Esophagus squamous epithelium (tissue), 4 donors: ENCODE data around the gene CEACAM8.

ENCODE experiments used
- CTCF ChIP-seq, 6 experiments: fragments of 450-650 bp in 4 of 6; fragments of 200-600 bp in 2 of 6; sonication (generic) in 2 of 6; IDR thresholded peaks; one replicate each; pipeline ENCODE4 v1.5.1; 2016 to 2019; ENCODE audit warnings: antibody characterized with exemption in 6 of 6, mild to moderate bottlenecking in 4 of 6, moderate library complexity in 4 of 6
- POLR2A ChIP-seq, 4 donors: fragments of 450-650 bp; IDR thresholded peaks; one replicate each; pipeline ENCODE4 v1.6.1; 2017; ENCODE audit warnings: antibody characterized with exemption in 4 of 4, mild to moderate bottlenecking in 4 of 4, moderate library complexity in 3 of 4

- TF ChIP-seq CTCF (IDR thresholded peaks at IDR 0.05) (no peak), POLR2A (IDR thresholded peaks at IDR 0.05) (no peak)
Measured at GRCh38 chr19:42569193-42569592, 25.5 kb downstream of the CEACAM8 start.
